Measurements from ENCODE around the gene EIF4EBP3.

The EIF4EBP3 gene

DNA sequence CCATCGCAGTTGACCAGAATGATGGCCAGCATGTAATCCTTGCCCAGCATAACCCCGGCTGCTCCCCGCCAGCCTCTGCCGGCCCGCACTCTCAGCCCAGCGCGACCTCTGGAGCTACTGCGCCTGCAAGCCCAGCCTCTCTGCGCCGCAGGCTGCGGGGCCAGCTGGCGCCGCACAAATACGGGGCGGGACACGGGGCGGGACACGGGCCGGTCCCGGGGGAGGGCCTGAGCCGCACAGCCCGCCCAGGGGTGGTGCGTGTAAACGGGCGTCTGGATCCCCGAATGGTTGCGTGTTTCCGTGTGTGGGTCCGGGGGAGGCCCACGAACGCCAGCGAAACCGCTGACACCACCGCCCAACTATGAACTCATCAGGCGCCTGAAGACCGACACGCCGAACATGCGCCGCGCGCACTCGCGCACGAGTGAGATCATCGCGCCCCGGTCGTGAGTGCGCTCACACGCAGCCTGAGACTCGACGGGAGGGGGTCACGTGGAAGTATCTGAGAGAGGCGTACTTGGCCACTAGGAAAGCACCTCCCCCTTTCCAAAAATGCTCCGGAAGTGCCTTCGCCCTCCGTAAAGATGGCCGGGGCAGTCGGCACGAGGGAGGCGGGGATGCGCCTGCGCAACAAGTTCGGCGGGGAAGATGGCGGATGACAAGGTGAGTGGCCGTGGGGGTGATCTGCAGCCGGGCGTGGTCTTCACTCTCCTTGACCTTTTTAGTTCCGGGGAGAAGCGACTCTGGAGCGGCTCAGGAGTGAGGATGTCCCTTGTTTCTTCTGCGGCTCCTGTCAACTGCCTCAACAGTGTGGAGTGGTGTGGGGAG is 16.9 kb downstream of the EIF4EBP3 start, which contains the start of the genes APBB3 and SLC35A4:
Gene APBB3 (minus strand): TSS at position 403 of the 828 bp plus-strand sequence. CDS start 353 bp downstream, at position 50.
Gene SLC35A4 (plus strand): TSS at position 633 of the 828 bp plus-strand sequence. CDS start 2,342 bp downstream, outside the sequence.
- Histone ChIP-seq H3F3A (ENCODE audit: low read depth) (no peaks in the 10 kb centered on the region), H3K9ac (ENCODE audit: low read depth, low read length, poor library complexity, severe bottlenecking) (peak within 1 kb of the TSS; percentile 97), H3K4me3 (ENCODE audit: low read length, poor library complexity, severe bottlenecking) (peak within 1 kb of the TSS; percentile 99), H3K9me3 (ENCODE audit: insufficient read depth, low read depth, low read length) (no peaks in the 10 kb centered on the region), H4K20me1 (ENCODE audit: insufficient read depth, low read length, poor library complexity, severe bottlenecking) (peaks cover 6% of the 10 kb centered on the region), H3K9me2 (replicated peaks; ENCODE audit: low read depth, low read length) (no peaks in the 10 kb centered on the region), H3K27me3 (ENCODE audit: insufficient read depth, low read length, poor library complexity, severe bottlenecking) (no peaks in the 10 kb centered on the region), H3K4me1 (ENCODE audit: insufficient read depth, low read length, poor library complexity, severe bottlenecking) (peaks cover 28% of the 10 kb centered on the region), H3K79me2 (ENCODE audit: insufficient read depth, low read length) (peaks cover 47% of the 10 kb centered on the region), H3K36me3 (ENCODE audit: insufficient read depth, low read length) (peaks cover 3% of the 10 kb centered on the region; the same call in 1 of the 2 replicates), H3K4me2 (ENCODE audit: low read depth, low read length, poor library complexity, severe bottlenecking) (peak within 1 kb of the TSS; percentile 87), H2AFZ (ENCODE audit: low read length) (peak within 1 kb of the TSS; percentile 92)
- no peak for TF ChIP-seq EZH2phosphoT487 (IDR thresholded peaks at IDR 0.05; ENCODE audit: borderline replicate concordance)
- TF ChIP-seq, protein P1, sequence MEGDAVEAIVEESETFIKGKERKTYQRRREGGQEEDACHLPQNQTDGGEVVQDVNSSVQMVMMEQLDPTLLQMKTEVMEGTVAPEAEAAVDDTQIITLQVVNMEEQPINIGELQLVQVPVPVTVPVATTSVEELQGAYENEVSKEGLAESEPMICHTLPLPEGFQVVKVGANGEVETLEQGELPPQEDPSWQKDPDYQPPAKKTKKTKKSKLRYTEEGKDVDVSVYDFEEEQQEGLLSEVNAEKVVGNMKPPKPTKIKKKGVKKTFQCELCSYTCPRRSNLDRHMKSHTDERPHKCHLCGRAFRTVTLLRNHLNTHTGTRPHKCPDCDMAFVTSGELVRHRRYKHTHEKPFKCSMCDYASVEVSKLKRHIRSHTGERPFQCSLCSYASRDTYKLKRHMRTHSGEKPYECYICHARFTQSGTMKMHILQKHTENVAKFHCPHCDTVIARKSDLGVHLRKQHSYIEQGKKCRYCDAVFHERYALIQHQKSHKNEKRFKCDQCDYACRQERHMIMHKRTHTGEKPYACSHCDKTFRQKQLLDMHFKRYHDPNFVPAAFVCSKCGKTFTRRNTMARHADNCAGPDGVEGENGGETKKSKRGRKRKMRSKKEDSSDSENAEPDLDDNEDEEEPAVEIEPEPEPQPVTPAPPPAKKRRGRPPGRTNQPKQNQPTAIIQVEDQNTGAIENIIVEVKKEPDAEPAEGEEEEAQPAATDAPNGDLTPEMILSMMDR (conservative IDR thresholded peaks at IDR 0.05; ENCODE audit: low read length), result no peak

DNA sequence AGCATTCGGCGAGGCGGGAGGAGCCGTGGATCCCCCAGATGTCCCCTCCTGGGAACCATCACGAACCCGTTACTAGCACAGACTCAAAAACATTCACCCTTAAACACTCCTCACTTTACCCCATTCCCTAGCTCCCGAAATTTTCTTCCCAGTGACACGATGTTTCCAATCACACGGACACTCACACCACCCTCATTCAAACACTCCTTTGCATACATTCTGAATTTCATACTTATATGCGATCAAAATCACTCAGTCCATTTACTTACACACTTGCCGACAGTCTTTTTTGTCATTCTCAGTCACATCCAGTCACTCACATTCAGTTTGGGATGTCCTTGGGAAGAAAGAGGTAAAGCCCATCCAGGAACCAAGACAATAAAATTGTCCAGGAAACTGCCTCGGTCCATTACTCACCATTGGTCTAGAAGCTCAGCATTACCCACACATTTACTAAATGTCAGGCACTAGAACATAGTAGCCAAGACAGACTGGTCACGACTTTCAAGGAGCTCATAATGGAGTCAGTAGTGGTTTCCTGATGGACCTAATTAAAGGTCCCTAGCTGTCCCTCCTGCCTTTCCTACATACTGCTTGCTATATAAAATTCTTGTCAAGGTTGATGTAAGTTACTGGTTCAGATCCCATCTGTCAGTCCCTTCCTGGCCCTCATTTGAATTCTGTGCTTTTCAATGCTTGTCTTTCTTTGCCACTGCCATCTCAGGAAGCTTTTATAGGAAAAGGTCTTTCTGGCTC is 17.7 kb downstream of the EIF4EBP3 start:
- Histone ChIP-seq H3K9me2 (replicated peaks; ENCODE audit: low read depth, low read length) (no peaks in the 10 kb centered on the region), H3K79me2 (ENCODE audit: insufficient read depth, low read length) (peaks cover 47% of the 10 kb centered on the region), H4K20me1 (ENCODE audit: insufficient read depth, low read length, poor library complexity, severe bottlenecking) (peaks cover 6% of the 10 kb centered on the region), H3K4me3 (ENCODE audit: low read length, poor library complexity, severe bottlenecking) (peak overlapping the region; percentile 99), H3F3A (ENCODE audit: low read depth) (no peaks in the 10 kb centered on the region), H3K4me2 (ENCODE audit: low read depth, low read length, poor library complexity, severe bottlenecking) (peak overlapping the region; percentile 87), H3K9me3 (ENCODE audit: insufficient read depth, low read depth, low read length) (no peaks in the 10 kb centered on the region), H2AFZ (ENCODE audit: low read length) (peak overlapping the region; percentile 86), H3K27me3 (ENCODE audit: insufficient read depth, low read length, poor library complexity, severe bottlenecking) (no peaks in the 10 kb centered on the region), H3K4me1 (ENCODE audit: insufficient read depth, low read length, poor library complexity, severe bottlenecking) (peaks cover 28% of the 10 kb centered on the region), H3K36me3 (ENCODE audit: insufficient read depth, low read length) (peaks cover 3% of the 10 kb centered on the region; the same call in 1 of the 2 replicates), H3K9ac (ENCODE audit: low read depth, low read length, poor library complexity, severe bottlenecking) (peak overlapping the region; percentile 97)
- TF ChIP-seq, protein P1 (conservative IDR thresholded peaks at IDR 0.05; ENCODE audit: low read length), result no peak
- TF ChIP-seq EZH2phosphoT487 (IDR thresholded peaks at IDR 0.05; ENCODE audit: borderline replicate concordance), result no peak

DNA sequence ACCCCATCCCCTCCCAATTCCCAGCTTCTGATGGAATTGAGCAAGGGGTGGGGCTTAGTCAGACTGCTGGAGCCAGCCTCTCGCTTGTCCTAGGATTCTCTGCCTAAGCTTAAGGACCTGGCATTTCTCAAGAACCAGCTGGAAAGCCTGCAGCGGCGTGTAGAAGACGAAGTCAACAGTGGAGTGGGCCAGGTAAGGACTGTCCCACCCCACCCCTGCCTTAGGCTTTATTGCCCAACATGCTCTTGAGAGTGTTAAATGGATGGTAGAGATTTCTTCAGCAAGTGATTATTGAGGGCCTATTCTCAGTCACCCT is 18.3 kb downstream of the EIF4EBP3 start:
- H3K9me2 ChIP-seq (replicated peaks; ENCODE audit: low read depth, low read length), result no peaks in the 10 kb centered on the region
- no peaks in the 10 kb centered on the region for H3K27me3 ChIP-seq (ENCODE audit: insufficient read depth, low read length, poor library complexity, severe bottlenecking)
- H2AFZ ChIP-seq (ENCODE audit: low read length), result no peak overlapping the region
- peak overlapping the region; percentile 87 for H3K4me2 ChIP-seq (ENCODE audit: low read depth, low read length, poor library complexity, severe bottlenecking)
- H3K9me3 ChIP-seq (ENCODE audit: insufficient read depth, low read depth, low read length), result no peaks in the 10 kb centered on the region
- H3K36me3 ChIP-seq (ENCODE audit: insufficient read depth, low read length), result peaks cover 3% of the 10 kb centered on the region; the same call in 1 of the 2 replicates
- TF ChIP-seq, protein P1 (conservative IDR thresholded peaks at IDR 0.05; ENCODE audit: low read length), result no peak
- TF ChIP-seq EZH2phosphoT487 (IDR thresholded peaks at IDR 0.05; ENCODE audit: borderline replicate concordance), result no peak
- peak overlapping the region; percentile 99 for H3K4me3 ChIP-seq (ENCODE audit: low read length, poor library complexity, severe bottlenecking)
- no peaks in the 10 kb centered on the region for H3F3A ChIP-seq (ENCODE audit: low read depth)
- H4K20me1 ChIP-seq (ENCODE audit: insufficient read depth, low read length, poor library complexity, severe bottlenecking), result peaks cover 6% of the 10 kb centered on the region
- peak overlapping the region; percentile 97 for H3K9ac ChIP-seq (ENCODE audit: low read depth, low read length, poor library complexity, severe bottlenecking)
- H3K4me1 ChIP-seq (ENCODE audit: insufficient read depth, low read length, poor library complexity, severe bottlenecking), result peaks cover 28% of the 10 kb centered on the region
- H3K79me2 ChIP-seq (ENCODE audit: insufficient read depth, low read length), result peaks cover 47% of the 10 kb centered on the region
